ENCODE data around the gene BAD. TPM values are rescaled to one million over a fixed set of nuclear protein-coding genes. Genes with fewer than 3 reads are reported as not detected.

The BAD gene
- polyA plus RNA-seq, 2 of the 4 experiments (the other 2 are of a cell fraction), result 33.7 to 68.4 TPM

GRCh38 chr11:64303109-64304031, 18.9 kb upstream of the BAD start:
- no peaks in the 10 kb centered on the region for H3K9me3 ChIP-seq
- no peak for DNase-seq (ENCODE audit: low read depth in 1 of 2, low spot score in 1 of 2)
- no peak for FAIRE-seq
- POLR2A ChIA-PET, result interaction anchor here (0.6 to 2.8 kb wide), 12 partner anchors 14 to 890 kb away, joined by 3 to 34 read pairs (median 6); partner anchors contain the start of genes BAD, GPR137, PPP1R14B and PRDX5
- TF ChIP-seq GATA3 (IDR thresholded peaks at IDR 0.05; ENCODE audit: borderline replicate concordance), result no peak
- TF ChIP-seq TP53 (CRISPR knock-in tag; IDR thresholded peaks at IDR 0.05), result no peak
- TF ChIP-seq ZNF302 (CRISPR knock-in tag; IDR thresholded peaks at IDR 0.05), result no peak
- no peak for TF ChIP-seq HES2 (IDR thresholded peaks at IDR 0.05)
- no peak for TF ChIP-seq EHF (CRISPR knock-in tag; IDR thresholded peaks at IDR 0.05)
- TF ChIP-seq, protein P1, sequence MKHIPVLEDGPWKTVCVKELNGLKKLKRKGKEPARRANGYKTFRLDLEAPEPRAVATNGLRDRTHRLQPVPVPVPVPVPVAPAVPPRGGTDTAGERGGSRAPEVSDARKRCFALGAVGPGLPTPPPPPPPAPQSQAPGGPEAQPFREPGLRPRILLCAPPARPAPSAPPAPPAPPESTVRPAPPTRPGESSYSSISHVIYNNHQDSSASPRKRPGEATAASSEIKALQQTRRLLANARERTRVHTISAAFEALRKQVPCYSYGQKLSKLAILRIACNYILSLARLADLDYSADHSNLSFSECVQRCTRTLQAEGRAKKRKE (CRISPR knock-in tag; IDR thresholded peaks at IDR 0.05; ENCODE audit: low read depth), result no peak
- H3K4me2 ChIP-seq, result peak overlapping the region; percentile 73
- H3K4me1 ChIP-seq, result peaks cover 20% of the 10 kb centered on the region
- H3K27ac ChIP-seq, result peak overlapping the region in 1 of 2 experiments; percentile 92; a peak in 4 of 6 replicates
- no peak for ATAC-seq
- no peak overlapping the region; the same call in 2 of the 3 replicates for H3K4me3 ChIP-seq
- CTCF ChIA-PET, result interaction anchor here (1.3 to 20.7 kb wide), 16 partner anchors 8 to 478 kb away, joined by 3 to 996 read pairs (median 48); partner anchors contain the start of genes BAD, CCDC88B, FERMT3 and FKBP2
- 85% methylated on average over 13 of the region's 13 CpGs for WGBS (ENCODE audit: missing lambda C conversion rate)

GRCh38 chr11:64299847-64300648, 15.6 kb upstream of the BAD start, which contains the start of gene CATSPERZ:
TSS of gene CATSPERZ (plus strand) at chr11:64300358. CDS start at chr11:64300411, 53 bp downstream.
- Histone ChIP-seq H3K27ac (peak within 1 kb of the TSS; percentile 55 to 86), H3K4me2 (peak within 1 kb of the TSS; percentile 82)
- FAIRE-seq, result no peak

More at GRCh38 chr11:64299847-64300648, 15.6 kb upstream of the BAD start, which contains the start of gene CATSPERZ:
- DNase-seq (ENCODE audit: low read depth in 1 of 2, low spot score in 1 of 2) (no peak), ATAC-seq (no peak)
- H3K4me1 ChIP-seq, result peaks cover 15% of the 10 kb centered on the region
- H3K4me3 ChIP-seq, result peak within 1 kb of the TSS; percentile 49
- POLR2A ChIA-PET, result interaction anchor here (0.7 to 2.1 kb wide), 8 partner anchors 15 to 55 kb away, joined by 3 to 11 read pairs (median 6); partner anchors contain the start of genes GPR137, PRDX5 and TRMT112
- CTCF ChIA-PET, result interaction anchor here (0.5 to 20.7 kb wide), 26 partner anchors 11 to 489 kb away, joined by 3 to 996 read pairs (median 6); partner anchors contain the start of genes BAD, CCDC88B, FERMT3 and FKBP2
- no peaks in the 10 kb centered on the region for H3K9me3 ChIP-seq
- TF ChIP-seq PHF8 (IDR thresholded peaks at IDR 0.05; ENCODE audit: borderline replicate concordance, low read depth), result no peak
- TF ChIP-seq BCL3 (IDR thresholded peaks at IDR 0.05), result no peak
- TF ChIP-seq CBX2 (IDR thresholded peaks at IDR 0.05; ENCODE audit: borderline replicate concordance, low read depth), result no peak
- TF ChIP-seq RFX5 (IDR thresholded peaks at IDR 0.05), result no peak
- no peak for TF ChIP-seq CTCF (IDR thresholded peaks at IDR 0.05)
- TF ChIP-seq KDM1A (IDR thresholded peaks at IDR 0.05; ENCODE audit: low read depth), result no peak
- TF ChIP-seq, protein P2, sequence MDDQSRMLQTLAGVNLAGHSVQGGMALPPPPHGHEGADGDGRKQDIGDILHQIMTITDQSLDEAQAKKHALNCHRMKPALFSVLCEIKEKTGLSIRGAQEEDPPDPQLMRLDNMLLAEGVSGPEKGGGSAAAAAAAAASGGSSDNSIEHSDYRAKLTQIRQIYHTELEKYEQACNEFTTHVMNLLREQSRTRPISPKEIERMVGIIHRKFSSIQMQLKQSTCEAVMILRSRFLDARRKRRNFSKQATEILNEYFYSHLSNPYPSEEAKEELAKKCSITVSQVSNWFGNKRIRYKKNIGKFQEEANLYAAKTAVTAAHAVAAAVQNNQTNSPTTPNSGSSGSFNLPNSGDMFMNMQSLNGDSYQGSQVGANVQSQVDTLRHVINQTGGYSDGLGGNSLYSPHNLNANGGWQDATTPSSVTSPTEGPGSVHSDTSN (IDR thresholded peaks at IDR 0.05), result no peak
- TF ChIP-seq CEBPB (IDR thresholded peaks at IDR 0.05), result no peak
- TF ChIP-seq NPAS2 (CRISPR knock-in tag; IDR thresholded peaks at IDR 0.05; ENCODE audit: borderline replicate concordance), result no peak
- no peak for TF ChIP-seq ZC3H11A (IDR thresholded peaks at IDR 0.05)
- no peak for TF ChIP-seq HMGXB4 (CRISPR knock-in tag; IDR thresholded peaks at IDR 0.05; ENCODE audit: borderline replicate concordance)
- TF ChIP-seq HES2 (IDR thresholded peaks at IDR 0.05), result no peak
- TF ChIP-seq ZNF302 (CRISPR knock-in tag; IDR thresholded peaks at IDR 0.05), result no peak
- TF ChIP-seq EHF (CRISPR knock-in tag; IDR thresholded peaks at IDR 0.05), result no peak
- 81% methylated on average over 36 of the region's 54 CpGs for WGBS (ENCODE audit: missing lambda C conversion rate)

All from A549 (cell line).